GM20000 (cell line): Measurements from ENCODE around the gene CLEC11A.
"Not testable (repeated sequence)": the region's sequence is repeated elsewhere in the genome, so short reads cannot be mapped to it uniquely, and the experiment has no call there.

ENCODE experiments used
- DNase-seq: peaks from one replicate; pipeline ENCODE4 v3.0.0; 2012; ENCODE audit warnings: low spot score
- CTCF ChIP-seq: IDR thresholded peaks from 2 replicates; pipeline ENCODE4 v1.5.1; 2012; ENCODE audit warnings: mild to moderate bottlenecking, control low read depth; ENCODE audit errors: extremely low read depth, missing control alignments

The CLEC11A gene

GRCh38 chr19:50739132-50739913 lies 16.2 kb downstream of the CLEC11A start:
- TF ChIP-seq CTCF, result no peak

GRCh38 chr19:50739914-50740426 lies 16.8 kb downstream of the CLEC11A start:
- DNase-seq, result no peak
- no peak for TF ChIP-seq CTCF

More at GRCh38 chr19:50739132-50739913, 16.2 kb downstream of the CLEC11A start:
- no peak for DNase-seq

- TF ChIP-seq CTCF, result no peak
- no peak for DNase-seq
These were observed 18.2 kb downstream of the CLEC11A start for GRCh38 chr19:50741179-50741933.

- DNase-seq, result no peak
- no peak for TF ChIP-seq CTCF
These were observed 20.4 kb downstream of the CLEC11A start for GRCh38 chr19:50743537-50743936.

GRCh38 chr19:50745221-50745620 lies 22.1 kb downstream of the CLEC11A start:
- no peak for TF ChIP-seq CTCF
- DNase-seq, result no peak

GRCh38 chr19:50747141-50747540 lies 24.0 kb downstream of the CLEC11A start:
- not testable (repeated sequence) for DNase-seq

- no peak for TF ChIP-seq CTCF
These were observed 26.3 kb downstream of the CLEC11A start for GRCh38 chr19:50749490-50749889.

More at GRCh38 chr19:50749490-50749889, 26.3 kb downstream of the CLEC11A start:
- DNase-seq, result no peak
